Endodermal cell (in vitro differentiated cells): Measurements from ENCODE around the gene BNC2. TPM values are rescaled to one million over a fixed set of nuclear protein-coding genes. Genes with fewer than 3 reads are reported as not detected.

Source experiments
- DNase-seq: peaks from one replicate; pipeline ENCODE4 v3.0.0-alpha.2; 2017
- H3K27ac ChIP-seq: 2 replicates; pipeline ENCODE4 v1.5.1; 2013; ENCODE audit warnings: mild to moderate bottlenecking, low read depth, low read length, moderate library complexity
- H3K27me3 ChIP-seq: 2 replicates; pipeline ENCODE4 v1.6.1; 2013; ENCODE audit warnings: mild to moderate bottlenecking, low read length, moderate library complexity; ENCODE audit not compliant: insufficient read depth, control insufficient read depth, poor library complexity, severe bottlenecking
- H3K36me3 ChIP-seq: 2 replicates; pipeline ENCODE4 v1.7.0; 2013; ENCODE audit warnings: mild to moderate bottlenecking, low read length, moderate library complexity; ENCODE audit not compliant: control insufficient read depth, insufficient read depth
- H3K4me1 ChIP-seq: one replicate; pipeline ENCODE4 v1.7.0; 2013; ENCODE audit warnings: low read length; ENCODE audit not compliant: control insufficient read depth, insufficient read depth
- H3K4me3 ChIP-seq: 2 replicates; pipeline ENCODE4 v1.5.1; 2013; ENCODE audit warnings: mild to moderate bottlenecking, low read length, moderate library complexity
- H3K9ac ChIP-seq: 2 replicates; pipeline ENCODE4 v1.6.1; 2013; ENCODE audit warnings: mild to moderate bottlenecking, low read length, moderate library complexity; ENCODE audit not compliant: poor library complexity, severe bottlenecking; ENCODE audit errors: extremely low read depth
- H3K9me3 ChIP-seq: 2 replicates; pipeline ENCODE4 v1.6.1; 2013; ENCODE audit warnings: mild to moderate bottlenecking, low read length, moderate library complexity; ENCODE audit not compliant: control insufficient read depth
- H3K27ac Mint-ChIP-seq: 2 replicates; pipeline ENCODE4 v1.8.0; 2020; ENCODE audit warnings: mixed read lengths
- H3K27me3 Mint-ChIP-seq: 2 replicates; pipeline ENCODE4 v1.8.0; 2021; ENCODE audit warnings: mild to moderate bottlenecking, mixed read lengths; ENCODE audit not compliant: insufficient read depth
- H3K36me3 Mint-ChIP-seq: 2 replicates; pipeline ENCODE4 v1.8.0; 2020; ENCODE audit warnings: low read depth, mixed read lengths
- H3K4me1 Mint-ChIP-seq: 2 replicates; pipeline ENCODE4 v1.8.0; 2020; ENCODE audit warnings: mixed read lengths
- H3K4me3 Mint-ChIP-seq: 2 replicates; pipeline ENCODE4 v1.8.0; 2020; ENCODE audit warnings: mild to moderate bottlenecking, moderate library complexity, mixed read lengths
- H3K9me3 Mint-ChIP-seq: 2 replicates; pipeline ENCODE4 v1.8.0; 2020; ENCODE audit warnings: mild to moderate bottlenecking, mixed read lengths
- CTCF ChIP-seq: fragments of 200-600 bp; sonication (generic); conservative IDR thresholded peaks from 2 replicates; pipeline ENCODE4 v1.5.0; 2021; ENCODE audit warnings: antibody characterized with exemption, mild to moderate bottlenecking
- WGBS, 2 experiments: methylation state at CpG; one replicate each; pipeline versions ENCODE4 v1.1.5 to v1.1.7; 2013; ENCODE audit warnings: missing lambda C conversion rate in 2 of 2, mixed read lengths in 1 of 2; ENCODE audit not compliant: insufficient coverage in 1 of 2, insufficient read length in 1 of 2; 5-methylcytosine and 5-hydroxymethylcytosine counted together
- total RNA-seq, 2 donors: library from RNA; stranded (reverse); fragmentation: NEBNext Ultra II Directional in 1 of 2; extraction: Animal tissue kit (Norgen Biotek cat#: 25700) in 1 of 2; gene quantifications; 2 replicates in 1 of 2; 3 replicates in 1 of 2; pipeline ENCODE4 v1.2.1, GENCODE V29; 2021

The BNC2 gene
- total RNA-seq, 2 donors from 2014 or later, result 3.0 to 10.5 TPM

GRCh38 chr9:16834817-16835216, 35.7 kb downstream of the BNC2 start:
- H3K4me1 ChIP-seq, result no peaks in the 10 kb centered on the region
- no peaks in the 10 kb centered on the region for H3K4me1 Mint-ChIP-seq
- no peaks in the 10 kb centered on the region for H3K36me3 Mint-ChIP-seq

GRCh38 chr9:16833296-16833835, 37.1 kb downstream of the BNC2 start:
- Histone ChIP-seq H3K4me1 (peaks cover 2% of the 10 kb centered on the region), H3K27me3 (no peaks in the 10 kb centered on the region), H3K9ac (no peak overlapping the region), H3K9me3 (no peaks in the 10 kb centered on the region), H3K36me3 (no peaks in the 10 kb centered on the region), H3K4me3 (no peak overlapping the region), H3K27ac (no peak overlapping the region)
- Mint-ChIP-seq H3K4me1 (peaks cover 11% of the 10 kb centered on the region), H3K27me3 (no peaks in the 10 kb centered on the region), H3K27ac (no peak overlapping the region), H3K4me3 (no peak overlapping the region), H3K36me3 (no peaks in the 10 kb centered on the region), H3K9me3 (no peaks in the 10 kb centered on the region)
- TF ChIP-seq CTCF, result no peak
- WGBS, 2 experiments, result 92 to 97% methylated on average over 3 of the region's 3 CpGs
- DNase-seq, result no peak

More at GRCh38 chr9:16834817-16835216, 35.7 kb downstream of the BNC2 start:
- Mint-ChIP-seq H3K9me3 (no peaks in the 10 kb centered on the region), H3K4me3 (no peak overlapping the region), H3K27me3 (no peaks in the 10 kb centered on the region), H3K27ac (no peak overlapping the region)
- WGBS, 2 experiments, result 92 to 100% methylated on average over 1 to 5 of the region's 5 CpGs
- DNase-seq, result no peak
- Histone ChIP-seq H3K27ac (no peak overlapping the region), H3K27me3 (no peaks in the 10 kb centered on the region), H3K36me3 (no peaks in the 10 kb centered on the region), H3K9me3 (no peaks in the 10 kb centered on the region), H3K4me3 (no peak overlapping the region), H3K9ac (no peak overlapping the region)
- no peak for TF ChIP-seq CTCF

GRCh38 chr9:16832101-16832500, 38.4 kb downstream of the BNC2 start:
- no peak for DNase-seq
- Histone ChIP-seq H3K27ac (no peak overlapping the region), H3K4me3 (no peak overlapping the region), H3K27me3 (no peaks in the 10 kb centered on the region), H3K9me3 (no peaks in the 10 kb centered on the region), H3K4me1 (peaks cover 2% of the 10 kb centered on the region), H3K36me3 (no peaks in the 10 kb centered on the region), H3K9ac (no peak overlapping the region)
- Mint-ChIP-seq H3K4me3 (no peak overlapping the region), H3K27me3 (no peaks in the 10 kb centered on the region), H3K36me3 (no peaks in the 10 kb centered on the region), H3K4me1 (peaks cover 14% of the 10 kb centered on the region), H3K27ac (no peak overlapping the region), H3K9me3 (no peaks in the 10 kb centered on the region)
- TF ChIP-seq CTCF, result no peak
- WGBS, 2 experiments, result 96 to 100% methylated on average over 1 to 3 of the region's 3 CpGs
